Measurements from ENCODE around the gene LINC00237. TPM values are rescaled to one million over a fixed set of nuclear protein-coding genes. Genes with fewer than 3 reads are reported as not detected.

LINC00237 gene
- total and polyA plus RNA-seq, 4 donors, result not detected

DNA sequence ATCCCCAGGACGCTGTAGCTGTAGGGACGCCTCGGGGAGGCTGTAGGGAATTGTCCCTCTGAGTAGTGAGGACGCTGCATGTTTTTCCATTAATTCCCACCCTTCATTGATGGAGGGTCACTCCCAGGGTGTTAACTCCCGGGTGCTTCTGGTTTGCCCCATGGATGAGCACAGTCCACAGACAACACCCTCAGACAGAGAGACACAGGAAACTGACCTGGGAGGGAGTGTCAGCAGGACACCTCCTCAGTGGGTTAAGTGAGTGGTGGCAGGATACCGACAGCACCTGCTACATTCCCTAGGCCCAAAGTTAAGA is 53.5 kb downstream of the LINC00237 start:
- H3K4me3 ChIP-seq (ENCODE audit: low read depth in 1 of 3, low read length in 3 of 3), result no peak overlapping the region
- H3K9me3 ChIP-seq (ENCODE audit: control insufficient read depth in 4 of 4, low read length in 3 of 4), result no peaks in the 10 kb centered on the region
- no peaks in the 10 kb centered on the region for H3K36me3 ChIP-seq (ENCODE audit: control insufficient read depth in 4 of 4, insufficient read depth in 3 of 4, low read depth in 1 of 4, low read length in 3 of 4)
- no peak overlapping the region for H3K27ac ChIP-seq (ENCODE audit: low read depth in 1 of 2, low read length in 2 of 2)
- H3K4me1 ChIP-seq (ENCODE audit: control insufficient read depth in 4 of 4, insufficient read depth in 4 of 4, low read length in 3 of 4), result no peaks in the 10 kb centered on the region
- H3K9ac ChIP-seq (ENCODE audit: low read depth in 1 of 2, low read length in 2 of 2), result no peak overlapping the region
- H3K27me3 ChIP-seq (ENCODE audit: control insufficient read depth in 4 of 4, insufficient read depth in 4 of 4, low read length in 3 of 4), result peaks cover 0 to 3% (median 0%) of the 10 kb centered on the region in 4 donors
- 77% methylated on average over 6 of the region's 6 CpGs for WGBS
- TF ChIP-seq FOXA1 (IDR thresholded peaks at IDR 0.05), result no peak
- TF ChIP-seq RAD21 (IDR thresholded peaks at IDR 0.05), result no peak
- TF ChIP-seq FOXA2 (IDR thresholded peaks at IDR 0.05), result no peak
- TF ChIP-seq YY1 (IDR thresholded peaks at IDR 0.05), result no peak
- no peak for TF ChIP-seq ZBTB33 (IDR thresholded peaks at IDR 0.05)
- TF ChIP-seq GABPA (IDR thresholded peaks at IDR 0.05 in 1 of 2, conservative IDR thresholded peaks at IDR 0.05 in 1 of 2), result no peak
- no peak for TF ChIP-seq TAF1 (conservative IDR thresholded peaks at IDR 0.05)
- TF ChIP-seq REST (IDR thresholded peaks at IDR 0.05), result no peak
- TF ChIP-seq RXRA (IDR thresholded peaks at IDR 0.05), result no peak
- TF ChIP-seq MAX (IDR thresholded peaks at IDR 0.05), result no peak
- no peak for TF ChIP-seq NR2F2 (IDR thresholded peaks at IDR 0.05)
- TF ChIP-seq JUND (IDR thresholded peaks at IDR 0.05), result no peak
- TF ChIP-seq, protein P1, sequence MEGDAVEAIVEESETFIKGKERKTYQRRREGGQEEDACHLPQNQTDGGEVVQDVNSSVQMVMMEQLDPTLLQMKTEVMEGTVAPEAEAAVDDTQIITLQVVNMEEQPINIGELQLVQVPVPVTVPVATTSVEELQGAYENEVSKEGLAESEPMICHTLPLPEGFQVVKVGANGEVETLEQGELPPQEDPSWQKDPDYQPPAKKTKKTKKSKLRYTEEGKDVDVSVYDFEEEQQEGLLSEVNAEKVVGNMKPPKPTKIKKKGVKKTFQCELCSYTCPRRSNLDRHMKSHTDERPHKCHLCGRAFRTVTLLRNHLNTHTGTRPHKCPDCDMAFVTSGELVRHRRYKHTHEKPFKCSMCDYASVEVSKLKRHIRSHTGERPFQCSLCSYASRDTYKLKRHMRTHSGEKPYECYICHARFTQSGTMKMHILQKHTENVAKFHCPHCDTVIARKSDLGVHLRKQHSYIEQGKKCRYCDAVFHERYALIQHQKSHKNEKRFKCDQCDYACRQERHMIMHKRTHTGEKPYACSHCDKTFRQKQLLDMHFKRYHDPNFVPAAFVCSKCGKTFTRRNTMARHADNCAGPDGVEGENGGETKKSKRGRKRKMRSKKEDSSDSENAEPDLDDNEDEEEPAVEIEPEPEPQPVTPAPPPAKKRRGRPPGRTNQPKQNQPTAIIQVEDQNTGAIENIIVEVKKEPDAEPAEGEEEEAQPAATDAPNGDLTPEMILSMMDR (IDR thresholded peaks at IDR 0.05; ENCODE audit: low read depth, low read length, missing input control), result no peak
- TF ChIP-seq, protein P2, sequence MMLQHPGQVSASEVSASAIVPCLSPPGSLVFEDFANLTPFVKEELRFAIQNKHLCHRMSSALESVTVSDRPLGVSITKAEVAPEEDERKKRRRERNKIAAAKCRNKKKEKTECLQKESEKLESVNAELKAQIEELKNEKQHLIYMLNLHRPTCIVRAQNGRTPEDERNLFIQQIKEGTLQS (IDR thresholded peaks at IDR 0.05), result no peak
- TF ChIP-seq EGR1 (IDR thresholded peaks at IDR 0.05; ENCODE audit: low read depth in 2 of 2), result no peak
- no peak for TF ChIP-seq SP1 (IDR thresholded peaks at IDR 0.05)
- no peak for TF ChIP-seq HNF4G (IDR thresholded peaks at IDR 0.05)
- no peak for DNase-seq (ENCODE audit: low spot score)

GRCh38 chr20:21052241-21052640 is 53.9 kb downstream of the LINC00237 start:
- H3K9me3 ChIP-seq (ENCODE audit: control insufficient read depth in 4 of 4, low read length in 3 of 4), result no peaks in the 10 kb centered on the region
- no peak for TF ChIP-seq RAD21 (IDR thresholded peaks at IDR 0.05)
- no peak for TF ChIP-seq GABPA (IDR thresholded peaks at IDR 0.05 in 1 of 2, conservative IDR thresholded peaks at IDR 0.05 in 1 of 2)
- TF ChIP-seq SP1 (IDR thresholded peaks at IDR 0.05), result no peak
- TF ChIP-seq TAF1 (conservative IDR thresholded peaks at IDR 0.05), result no peak
- TF ChIP-seq JUND (IDR thresholded peaks at IDR 0.05), result no peak
- TF ChIP-seq, protein P2 (IDR thresholded peaks at IDR 0.05), result no peak
- TF ChIP-seq REST (IDR thresholded peaks at IDR 0.05), result no peak
- no peak for TF ChIP-seq RXRA (IDR thresholded peaks at IDR 0.05)
- TF ChIP-seq HNF4A (conservative IDR thresholded peaks at IDR 0.05), result no peak
- TF ChIP-seq YY1 (IDR thresholded peaks at IDR 0.05), result no peak
- H3K9ac ChIP-seq (ENCODE audit: low read depth in 1 of 2, low read length in 2 of 2), result no peak overlapping the region
- no peaks in the 10 kb centered on the region for H3K4me1 ChIP-seq (ENCODE audit: control insufficient read depth in 4 of 4, insufficient read depth in 4 of 4, low read length in 3 of 4)
- 95% methylated on average over 5 of the region's 5 CpGs for whole genome bisulfite sequencing
- H3K4me3 ChIP-seq (ENCODE audit: low read depth in 1 of 3, low read length in 3 of 3), result no peak overlapping the region
- H3K36me3 ChIP-seq (ENCODE audit: control insufficient read depth in 4 of 4, insufficient read depth in 3 of 4, low read depth in 1 of 4, low read length in 3 of 4), result no peaks in the 10 kb centered on the region
- DNase-seq (ENCODE audit: low spot score), result no peak
- no peak overlapping the region for H3K27ac ChIP-seq (ENCODE audit: low read depth in 1 of 2, low read length in 2 of 2)
- H3K27me3 ChIP-seq (ENCODE audit: control insufficient read depth in 4 of 4, insufficient read depth in 4 of 4, low read length in 3 of 4), result peaks cover 0 to 6% (median 0%) of the 10 kb centered on the region in 4 donors
